Kidney (tissue), 14 donors: Measurements from ENCODE around the gene E2F2. TPM values are rescaled to one million over a fixed set of nuclear protein-coding genes. Genes with fewer than 3 reads are reported as not detected.

Experiments used
- DNase-seq, 5 donors: peaks; one replicate each; pipeline ENCODE4 v3.0.0-alpha.2; 2013 to 2020
- FAIRE-seq: peaks from 2 replicates; lab custom pipeline; 2012; peaks lifted over from hg19 to GRCh38; lab: Jason Lieb, UNC
- H3K27ac ChIP-seq, 2 donors: one replicate each; pipeline ENCODE4 v1.7.0; 2013; ENCODE audit warnings: low read depth in 2 of 2, low read length in 2 of 2, inconsistent platforms in 1 of 2
- H3K27me3 ChIP-seq: one replicate; pipeline ENCODE4 v1.7.1; 2013; ENCODE audit warnings: low read length, inconsistent platforms; ENCODE audit not compliant: control insufficient read depth, insufficient read depth
- H3K36me3 ChIP-seq, 3 donors: one replicate each; pipeline versions ENCODE4 v1.7.0 to v1.7.1; 2013; ENCODE audit warnings: low read length in 3 of 3, control low read depth in 1 of 3, inconsistent platforms in 1 of 3; ENCODE audit not compliant: insufficient read depth in 3 of 3, control insufficient read depth in 2 of 3
- H3K4me1 ChIP-seq, 3 donors: one replicate each; pipeline versions ENCODE4 v1.7.0 to v1.7.1; 2013; ENCODE audit warnings: low read length in 3 of 3, inconsistent platforms in 1 of 3, low read depth in 1 of 3; ENCODE audit not compliant: control insufficient read depth in 2 of 3, insufficient read depth in 2 of 3
- H3K4me3 ChIP-seq, 3 donors: one replicate each; pipeline versions ENCODE4 v1.7.0 to v1.8.1; 2013; ENCODE audit warnings: low read length in 3 of 3, control low read depth in 1 of 3, inconsistent platforms in 1 of 3
- H3K9ac ChIP-seq, 3 donors: one replicate each; pipeline versions ENCODE4 v1.7.0 to v1.7.1; 2013; ENCODE audit warnings: low read length in 3 of 3, control low read depth in 1 of 3, inconsistent platforms in 1 of 3
- H3K9me3 ChIP-seq, 3 donors: one replicate each; pipeline versions ENCODE4 v1.7.0 to v1.7.1; 2013; ENCODE audit warnings: low read length in 3 of 3, control low read depth in 1 of 3, inconsistent platforms in 1 of 3; ENCODE audit not compliant: control insufficient read depth in 2 of 3, insufficient read depth in 1 of 3
- intact Hi-C: fragments of 100-400 bp; cut with DNase I; formaldehyde crosslinking; loops from one replicate; pipeline ENCODE4 v1.11.1; 2022
- polyA plus RNA-seq: library from polyadenylated mRNA; stranded (reverse); fragments of 350-450 nt; fragmentation: Illumina TruSeq; extraction: RNeasy Lipid Tissue Mini Kit (QIAGEN cat#74804); gene quantifications from one replicate; pipeline ENCODE4 v1.2.3, GENCODE V29; 2014; ENCODE audit warnings: low read depth, low replicate concordance; ENCODE audit not compliant: insufficient read depth
- total RNA-seq: library from RNA; stranded (reverse); fragmentation: NEBNext Ultra II Directional; extraction: Animal tissue kit (Norgen Biotek cat#: 25700); gene quantifications from one replicate; pipeline ENCODE4 v1.2.1, GENCODE V29; 2021
- TF ChIP-seq, protein P1 (sequence below): IDR thresholded peaks from 3 replicates; pipeline ENCODE4 v1.5.1; 2012; ENCODE audit warnings: mild to moderate bottlenecking, moderate library complexity, borderline replicate concordance; ENCODE audit not compliant: insufficient read depth; ENCODE audit errors: extremely low read depth
- donor health status: control.
- donor health status: control.
- donor health status: control.
- donor health status: control.
- donor health status: control.
- donor health status: DM: yes; HTN: yes; CAD: no.
- donor health status: Normal renal cell carcinoma (clear cell type).

The E2F2 gene
- total and polyA plus RNA-seq, 2 donors from 2014 or later: 0.50 TPM; not detected in 1

DNA sequence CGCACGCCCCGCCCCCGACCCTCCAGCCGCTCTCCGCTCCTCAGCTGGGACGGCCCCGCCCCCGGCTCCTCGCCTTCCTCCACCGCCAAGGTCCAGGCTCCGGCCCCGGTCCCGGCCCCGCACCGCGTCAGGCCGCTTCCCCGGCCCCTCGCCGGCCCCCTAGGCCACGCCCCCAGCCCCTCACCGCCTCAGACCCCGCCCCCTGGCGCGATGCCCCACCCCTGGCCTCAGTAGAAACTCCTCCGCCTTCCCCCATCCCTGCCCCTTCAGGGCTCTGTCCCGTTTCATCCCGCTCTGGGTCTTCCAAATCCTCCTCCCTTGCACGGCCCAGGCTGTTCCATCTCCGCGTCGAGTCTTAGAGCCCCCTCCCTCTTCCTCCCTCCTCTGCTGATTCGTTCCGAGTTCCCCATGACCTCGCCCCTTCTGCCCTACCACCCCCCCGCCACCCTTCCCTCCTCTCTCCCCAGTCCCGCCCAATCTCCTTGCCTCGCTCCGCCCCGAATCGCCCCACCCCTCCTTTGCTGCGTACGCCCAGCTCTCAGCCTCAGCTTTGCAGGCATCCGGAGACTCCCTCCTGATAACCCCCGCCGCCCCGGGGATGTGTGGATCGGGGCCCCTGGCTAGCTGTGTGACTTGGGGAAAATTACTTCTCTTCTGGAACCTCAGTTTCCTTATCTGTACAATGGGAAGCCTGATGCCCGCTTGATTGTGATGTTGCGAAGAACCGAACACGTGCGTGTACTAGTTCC, 46.6 kb downstream of the E2F2 start:
- no peaks in the 10 kb centered on the region for H3K27me3 ChIP-seq
- H3K27ac ChIP-seq: peak overlapping the region; percentile 78 to 84
- DNase-seq: peak; percentile 95 to 98 (median 97)
- peak overlapping the region in 1 of 3 donors; percentile 64 for H3K9ac ChIP-seq
- intact Hi-C loops: no loop called here
- FAIRE-seq: no peak
- TF ChIP-seq, protein P1, sequence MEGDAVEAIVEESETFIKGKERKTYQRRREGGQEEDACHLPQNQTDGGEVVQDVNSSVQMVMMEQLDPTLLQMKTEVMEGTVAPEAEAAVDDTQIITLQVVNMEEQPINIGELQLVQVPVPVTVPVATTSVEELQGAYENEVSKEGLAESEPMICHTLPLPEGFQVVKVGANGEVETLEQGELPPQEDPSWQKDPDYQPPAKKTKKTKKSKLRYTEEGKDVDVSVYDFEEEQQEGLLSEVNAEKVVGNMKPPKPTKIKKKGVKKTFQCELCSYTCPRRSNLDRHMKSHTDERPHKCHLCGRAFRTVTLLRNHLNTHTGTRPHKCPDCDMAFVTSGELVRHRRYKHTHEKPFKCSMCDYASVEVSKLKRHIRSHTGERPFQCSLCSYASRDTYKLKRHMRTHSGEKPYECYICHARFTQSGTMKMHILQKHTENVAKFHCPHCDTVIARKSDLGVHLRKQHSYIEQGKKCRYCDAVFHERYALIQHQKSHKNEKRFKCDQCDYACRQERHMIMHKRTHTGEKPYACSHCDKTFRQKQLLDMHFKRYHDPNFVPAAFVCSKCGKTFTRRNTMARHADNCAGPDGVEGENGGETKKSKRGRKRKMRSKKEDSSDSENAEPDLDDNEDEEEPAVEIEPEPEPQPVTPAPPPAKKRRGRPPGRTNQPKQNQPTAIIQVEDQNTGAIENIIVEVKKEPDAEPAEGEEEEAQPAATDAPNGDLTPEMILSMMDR: no peak
- H3K4me1 ChIP-seq: peaks cover 0 to 10% (median 9%) of the 10 kb centered on the region in 3 donors
- H3K9me3 ChIP-seq: no peaks in the 10 kb centered on the region
- H3K4me3 ChIP-seq: peak overlapping the region; percentile 64 to 81 (median 73)
- H3K36me3 ChIP-seq: no peaks in the 10 kb centered on the region

DNA sequence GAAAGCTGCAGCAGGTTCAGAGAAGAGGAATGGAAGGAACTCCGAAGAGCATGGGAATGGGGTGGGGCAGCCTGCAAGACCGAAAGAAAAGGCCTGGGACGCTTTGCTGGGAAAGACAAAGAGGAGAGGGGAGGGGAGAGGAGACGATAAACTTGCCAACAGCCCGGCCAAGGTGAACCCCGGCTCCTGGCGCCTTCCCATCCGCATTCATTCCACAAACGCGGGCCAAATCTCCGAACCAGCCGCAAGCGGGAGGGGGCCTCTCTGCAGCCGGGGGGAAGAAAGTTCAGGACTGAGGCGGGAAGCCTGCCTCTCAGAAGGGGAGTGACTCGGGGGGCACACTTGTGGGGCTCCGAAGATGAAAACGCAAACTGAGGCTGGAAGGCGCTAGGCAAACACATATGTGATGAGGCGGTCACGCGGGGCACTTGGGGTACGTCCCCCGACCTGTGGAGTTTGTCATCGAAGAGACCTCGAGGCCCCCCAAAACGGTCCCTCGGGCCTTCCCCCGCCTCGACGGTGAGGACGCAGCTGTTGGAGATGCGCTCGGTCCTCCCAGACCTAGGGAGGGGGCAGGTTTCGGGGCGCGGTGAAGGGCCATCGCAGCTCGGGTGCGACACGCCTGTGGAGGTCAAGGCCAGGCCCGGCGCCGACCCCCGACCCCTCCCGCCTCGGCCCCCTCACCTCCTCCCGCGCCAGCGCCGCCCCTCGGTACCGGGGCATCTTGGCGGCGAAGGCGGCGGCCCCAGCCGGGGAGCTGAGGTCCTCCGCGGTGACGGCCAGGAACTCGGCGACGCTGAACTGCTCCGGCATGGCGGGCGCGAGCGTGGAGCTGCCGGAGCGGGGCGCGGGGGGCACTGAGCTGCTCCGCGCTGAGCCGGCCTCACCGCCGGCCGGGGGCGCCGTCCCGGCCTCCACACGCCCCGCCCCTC, 47.4 kb downstream of the E2F2 start, which contains the start of gene ASAP3:
ASAP3 (minus strand) TSS at position 859 of the 932 bp plus-strand sequence; CDS start at position 813, 46 bp downstream.
- DNase-seq: peak; percentile 51 to 89 (median 70)
- H3K36me3 ChIP-seq: no peaks in the 10 kb centered on the region
- H3K4me1 ChIP-seq: peaks cover 0 to 13% (median 10%) of the 10 kb centered on the region in 3 donors
- no peaks in the 10 kb centered on the region for H3K27me3 ChIP-seq
- peak within 1 kb of the TSS; percentile 64 to 77 (median 65) for H3K9ac ChIP-seq
- TF ChIP-seq, protein P1: peak; percentile 19
- H3K27ac ChIP-seq: peak within 1 kb of the TSS; percentile 78 to 84
- FAIRE-seq: no peak
- peak within 1 kb of the TSS; percentile 73 to 84 (median 75) for H3K4me3 ChIP-seq
- intact Hi-C loops: no loop called here
- H3K9me3 ChIP-seq: no peaks in the 10 kb centered on the region

DNA sequence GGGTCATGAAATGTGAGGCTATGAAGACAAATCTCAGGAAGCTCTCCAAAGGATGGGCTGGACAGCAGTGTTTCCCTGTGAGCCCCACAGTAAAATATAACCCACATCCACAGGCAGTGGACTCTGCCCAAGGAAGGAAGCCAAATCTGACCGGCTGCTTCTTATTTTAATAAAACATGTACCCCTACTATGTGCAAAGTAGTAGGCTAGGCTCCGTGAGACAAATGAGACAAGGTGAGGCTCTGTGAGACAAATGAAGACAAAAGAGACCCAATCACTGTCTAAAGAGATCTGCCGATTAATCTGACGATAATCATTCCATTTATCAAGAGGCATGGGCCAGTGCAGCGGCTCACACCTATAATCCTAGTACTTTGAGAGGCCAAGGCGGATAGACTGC, 49.1 kb downstream of the E2F2 start:
- no peak overlapping the region for H3K9ac ChIP-seq
- intact Hi-C loops: no loop called here
- DNase-seq: no peak
- H3K36me3 ChIP-seq: no peaks in the 10 kb centered on the region
- no peak overlapping the region for H3K27ac ChIP-seq
- no peak overlapping the region for H3K4me3 ChIP-seq
- no peak for FAIRE-seq
- H3K9me3 ChIP-seq: no peaks in the 10 kb centered on the region
- TF ChIP-seq, protein P1: no peak
- no peaks in the 10 kb centered on the region for H3K27me3 ChIP-seq
- peaks cover 0 to 13% (median 10%) of the 10 kb centered on the region in 3 donors for H3K4me1 ChIP-seq
